Omental fat pad (tissue), 4 donors: Measurements from ENCODE around the gene MYO5C. TPM values are rescaled to one million over a fixed set of nuclear protein-coding genes. Genes with fewer than 3 reads are reported as not detected.

Source experiments
- ATAC-seq: fragments of 150-250 bp; one replicate; pipeline ENCODE4 v1.9.1; 2016; ENCODE audit warnings: mild to moderate bottlenecking, moderate library complexity; ENCODE audit not compliant: low FRiP score
- DNase-seq: peaks from one replicate; pipeline ENCODE4 v3.0.0-alpha.2; 2019; ENCODE audit warnings: low spot score
- CTCF ChIP-seq, 3 donors: fragments of 450-650 bp; IDR thresholded peaks; one replicate each; pipeline ENCODE4 v1.5.1; 2016 to 2017; ENCODE audit warnings: antibody characterized with exemption in 3 of 3, mild to moderate bottlenecking in 3 of 3, moderate library complexity in 2 of 3
- total RNA-seq, 4 donors: library from RNA; depleted of rRNA; stranded (reverse); fragments of >200 nt; gene quantifications; one replicate each; pipeline ENCODE4 v1.1.0, GENCODE V29; 2016

The MYO5C gene
- total RNA-seq, 4 donors from 2014 or later, result 7.7 to 58.3 (median 15.5) TPM

DNA sequence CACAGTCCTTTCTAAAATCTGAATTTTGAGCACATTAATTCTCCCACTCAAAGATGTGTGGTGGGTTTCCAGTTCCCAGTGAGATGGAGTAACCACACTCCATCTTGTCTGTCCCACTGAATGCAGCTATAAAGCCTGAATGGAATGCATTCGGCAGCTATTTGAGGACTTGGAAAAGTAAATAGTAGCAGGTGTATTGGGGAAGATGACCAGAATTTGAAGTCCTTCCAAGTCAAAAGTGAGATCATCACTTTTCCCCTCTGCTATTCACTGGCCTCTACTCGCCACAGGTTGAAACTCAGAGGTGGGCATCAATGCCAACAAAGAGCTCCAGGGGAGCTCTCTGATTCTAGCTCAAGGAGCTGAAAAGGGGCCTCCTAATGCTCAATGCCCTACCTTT is 96.3 kb downstream of the MYO5C start:
- no peak for TF ChIP-seq CTCF (IDR thresholded peaks at IDR 0.05)
- ATAC-seq, result no peak
- DNase-seq, result no peak

- ATAC-seq, result no peak
- no peak for DNase-seq
- no peak for TF ChIP-seq CTCF (IDR thresholded peaks at IDR 0.05)
These were observed 98.7 kb downstream of the MYO5C start for GRCh38 chr15:52196891-52197290.

GRCh38 chr15:52193791-52194190 is 101.8 kb downstream of the MYO5C start:
- TF ChIP-seq CTCF (IDR thresholded peaks at IDR 0.05), result no peak
- DNase-seq (no peak), ATAC-seq (no peak)

DNA sequence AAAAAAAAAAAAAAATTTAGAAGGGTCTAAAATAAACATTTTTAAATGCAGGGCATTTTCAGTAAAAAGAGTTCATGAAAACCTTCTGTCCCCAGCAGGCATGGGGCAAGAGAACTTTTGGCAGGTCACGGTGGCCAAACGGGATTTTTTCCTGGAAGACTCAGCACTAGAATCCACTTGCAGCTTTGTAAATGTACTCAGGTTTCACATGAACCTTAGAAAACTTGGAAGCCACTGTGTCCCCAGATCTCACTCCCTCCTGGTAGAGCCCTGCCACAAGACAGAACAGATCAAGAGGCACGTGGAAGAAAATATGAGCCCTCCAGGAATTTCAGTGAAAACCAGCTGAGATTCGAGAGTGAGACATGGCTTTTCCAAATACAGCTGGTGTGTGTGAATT is 102.3 kb downstream of the MYO5C start:
- DNase-seq (no peak), ATAC-seq (no peak)
- TF ChIP-seq CTCF (IDR thresholded peaks at IDR 0.05), result no peak

GRCh38 chr15:52191207-52191606 is 104.4 kb downstream of the MYO5C start, which contains the start of gene GNB5:
Gene GNB5 (minus strand): TSS chr15:52191392. CDS start chr15:52184676, 6,716 bp downstream.
- DNase-seq (no peak), ATAC-seq (no peak)

DNA sequence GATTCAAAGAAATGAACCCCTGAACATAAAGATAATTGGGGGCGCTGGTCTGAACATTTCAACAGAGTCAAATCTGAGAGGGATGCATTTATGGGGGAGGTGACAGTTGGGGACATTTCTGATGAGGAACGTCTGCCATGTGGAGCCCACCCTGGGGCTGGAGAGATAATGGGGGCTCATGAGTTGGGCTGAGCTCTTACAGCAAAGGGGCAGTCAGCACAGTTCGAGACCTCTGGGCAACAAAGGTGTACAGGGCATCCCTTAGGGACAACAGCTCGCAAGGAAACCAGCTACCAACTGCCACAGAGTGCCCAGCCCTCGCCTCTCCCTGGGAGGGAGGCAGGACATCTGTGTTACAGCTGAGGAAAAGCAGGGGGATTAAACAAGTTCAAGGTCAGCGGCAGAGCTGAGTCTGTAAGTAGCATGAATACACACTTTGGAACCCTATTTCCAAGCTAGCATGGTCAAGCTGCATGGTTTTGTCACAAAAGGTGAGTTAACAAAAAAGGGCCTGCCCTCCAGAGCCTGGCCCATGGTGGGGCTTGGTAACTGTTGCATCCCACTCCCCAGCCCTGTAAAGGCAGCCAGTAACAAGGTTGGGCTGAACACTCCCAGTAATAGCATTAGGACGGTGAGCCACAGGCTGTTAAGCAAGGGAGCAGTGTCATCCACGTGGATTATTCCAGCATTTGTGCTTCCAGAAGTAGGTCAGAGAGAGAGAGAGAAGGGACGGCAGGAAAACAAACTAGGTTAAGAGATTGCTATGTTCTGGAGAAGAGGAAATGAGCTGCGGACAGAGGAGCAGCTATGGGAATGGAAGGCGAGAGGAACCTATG is 108.7 kb downstream of the MYO5C start:
- no peak for TF ChIP-seq CTCF (IDR thresholded peaks at IDR 0.05)
- ATAC-seq (no peak), DNase-seq (no peak)

More at GRCh38 chr15:52191207-52191606, 104.4 kb downstream of the MYO5C start, which contains the start of gene GNB5:
- no peak for TF ChIP-seq CTCF (IDR thresholded peaks at IDR 0.05)

- ATAC-seq, result no peak
- DNase-seq, result no peak
- TF ChIP-seq CTCF (IDR thresholded peaks at IDR 0.05), result no peak
These were observed 110.4 kb downstream of the MYO5C start for GRCh38 chr15:52185151-52185561.
